ENCODE measurements around the gene NBEAL1.

DNA sequence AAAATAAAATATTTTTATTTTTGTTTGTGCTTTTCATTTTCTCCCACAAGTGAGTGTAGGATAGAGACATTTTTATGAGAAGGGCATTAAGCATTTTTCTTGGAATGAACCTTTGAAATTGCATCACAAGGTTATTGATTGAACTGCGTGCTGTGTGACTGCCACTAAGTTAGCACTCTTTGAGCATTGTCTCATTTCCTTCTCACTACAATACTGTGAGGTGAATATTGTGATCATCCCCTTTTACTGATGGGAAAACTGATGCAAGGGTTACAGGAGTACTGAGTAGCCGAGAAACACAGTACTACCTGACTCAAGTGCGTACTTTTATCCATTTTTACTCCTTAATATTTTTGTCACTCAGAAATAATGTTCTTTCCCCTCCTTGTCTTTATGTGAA, 2.0 kb downstream of the NBEAL1 start:
- TF ChIP-seq, protein P1, sequence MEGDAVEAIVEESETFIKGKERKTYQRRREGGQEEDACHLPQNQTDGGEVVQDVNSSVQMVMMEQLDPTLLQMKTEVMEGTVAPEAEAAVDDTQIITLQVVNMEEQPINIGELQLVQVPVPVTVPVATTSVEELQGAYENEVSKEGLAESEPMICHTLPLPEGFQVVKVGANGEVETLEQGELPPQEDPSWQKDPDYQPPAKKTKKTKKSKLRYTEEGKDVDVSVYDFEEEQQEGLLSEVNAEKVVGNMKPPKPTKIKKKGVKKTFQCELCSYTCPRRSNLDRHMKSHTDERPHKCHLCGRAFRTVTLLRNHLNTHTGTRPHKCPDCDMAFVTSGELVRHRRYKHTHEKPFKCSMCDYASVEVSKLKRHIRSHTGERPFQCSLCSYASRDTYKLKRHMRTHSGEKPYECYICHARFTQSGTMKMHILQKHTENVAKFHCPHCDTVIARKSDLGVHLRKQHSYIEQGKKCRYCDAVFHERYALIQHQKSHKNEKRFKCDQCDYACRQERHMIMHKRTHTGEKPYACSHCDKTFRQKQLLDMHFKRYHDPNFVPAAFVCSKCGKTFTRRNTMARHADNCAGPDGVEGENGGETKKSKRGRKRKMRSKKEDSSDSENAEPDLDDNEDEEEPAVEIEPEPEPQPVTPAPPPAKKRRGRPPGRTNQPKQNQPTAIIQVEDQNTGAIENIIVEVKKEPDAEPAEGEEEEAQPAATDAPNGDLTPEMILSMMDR (IDR thresholded peaks at IDR 0.05; ENCODE audit: borderline replicate concordance, extremely low read depth, low read length, poor library complexity, severe bottlenecking), result no peak
- TF ChIP-seq EZH2 (IDR thresholded peaks at IDR 0.05; ENCODE audit: borderline replicate concordance, low read depth, low read length, severe bottlenecking), result no peak
